Ovary (tissue), 9 donors: ENCODE data around the gene SLC15A5. TPM values are rescaled to one million over a fixed set of nuclear protein-coding genes. Genes with fewer than 3 reads are reported as not detected.

Source experiments
- DNase-seq, 5 donors: peaks; one replicate each; pipeline ENCODE4 v3.0.0-alpha.2; 2019 to 2020
- H3K27ac ChIP-seq, 2 donors: fragments of 200-600 bp; one replicate each; pipeline versions ENCODE4 v1.5.1 to v1.8.0; 2019 to 2022
- H3K27me3 ChIP-seq: fragments of 200-600 bp; one replicate; pipeline ENCODE4 v1.8.0; 2022
- H3K36me3 ChIP-seq: fragments of 200-600 bp; sonication (generic); one replicate; pipeline ENCODE4 v1.5.1; 2019
- H3K4me1 ChIP-seq: one replicate; pipeline ENCODE4 v1.8.1; 2013; ENCODE audit warnings: mild to moderate bottlenecking, moderate library complexity; ENCODE audit not compliant: insufficient read depth
- H3K4me3 ChIP-seq: fragments of 200-600 bp; sonication (generic); one replicate; pipeline ENCODE4 v1.5.1; 2017
- H3K9me3 ChIP-seq, 2 donors: fragments of 200-600 bp in 1 of 2; sonication (generic) in 1 of 2; one replicate each; pipeline versions ENCODE4 v1.5.1 to v1.8.1; 2013 to 2019; ENCODE audit warnings: mild to moderate bottlenecking in 1 of 2, moderate library complexity in 1 of 2
- EP300 ChIP-seq: sonication (generic); formaldehyde crosslinking; IDR thresholded peaks from one replicate; pipeline ENCODE4 v1.6.1; 2017; ENCODE audit warnings: antibody characterized with exemption
- POLR2A ChIP-seq: fragments of 450-650 bp; IDR thresholded peaks from one replicate; pipeline ENCODE4 v1.6.1; 2017; ENCODE audit warnings: antibody characterized with exemption, mild to moderate bottlenecking, moderate library complexity
- WGBS, 3 donors: extraction: QIAGEN DNeasy Blood & Tissue Kit in 1 of 3; methylation state at CpG; one replicate each; pipeline versions ENCODE4 v1.1.5 to v1.1.7; 2013 to 2017; 5-methylcytosine and 5-hydroxymethylcytosine counted together
- intact Hi-C, 4 donors: fragments of 100-400 bp; cut with DNase I; formaldehyde crosslinking; loops; one replicate each; pipeline versions ENCODE4 v1.11.0 to v1.15.1; 2022 to 2023
- polyA plus RNA-seq, 2 donors: library from polyadenylated mRNA; stranded (reverse); fragments of 200-250 nt in 1 of 2; fragments of 350-450 nt in 1 of 2; fragmentation: Illumina TruSeq in 1 of 2; extraction: RNeasy Lipid Tissue Mini Kit (QIAGEN cat#74804) in 1 of 2; gene quantifications; one replicate each; pipeline ENCODE4 v1.2.3, GENCODE V29; 2013 to 2014
- total RNA-seq, 7 donors: library from RNA; depleted of rRNA in 2 of 7; stranded (reverse); fragments of >200 nt in 2 of 7; fragmentation: NEBNext Ultra II Directional in 3 of 7; extraction: Animal tissue kit (Norgen Biotek cat#: 25700) in 3 of 7; gene quantifications; one replicate each; pipeline versions ENCODE4 v1.1.0 to v1.2.4, GENCODE V29; 2016 to 2023
- TF ChIP-seq, protein P1 (sequence below), 3 donors: fragments of 450-650 bp in 2 of 3; fragments of 200-600 bp in 1 of 3; IDR thresholded peaks; one replicate each; pipeline versions ENCODE4 v1.5.1 to v1.8.0; 2016 to 2022; ENCODE audit warnings: antibody characterized with exemption in 3 of 3, mild to moderate bottlenecking in 1 of 3
- donor health status: DM: no; HTN: no; CAD: no; lungs with moderate emphysema.
- donor health status: DM: no; HTN: no; CAD: no.
- donor health status: Bipolar disorder and iron deficiency.
- donor health status: DM: yes; HTN: yes; CAD: no.
- donor health status: DM: no; HTN: no; CAD: no.
- donor health status: DM: yes; HTN: yes; CAD: no.

Gene SLC15A5
- total and polyA plus RNA-seq, 9 donors, result not detected

DNA sequence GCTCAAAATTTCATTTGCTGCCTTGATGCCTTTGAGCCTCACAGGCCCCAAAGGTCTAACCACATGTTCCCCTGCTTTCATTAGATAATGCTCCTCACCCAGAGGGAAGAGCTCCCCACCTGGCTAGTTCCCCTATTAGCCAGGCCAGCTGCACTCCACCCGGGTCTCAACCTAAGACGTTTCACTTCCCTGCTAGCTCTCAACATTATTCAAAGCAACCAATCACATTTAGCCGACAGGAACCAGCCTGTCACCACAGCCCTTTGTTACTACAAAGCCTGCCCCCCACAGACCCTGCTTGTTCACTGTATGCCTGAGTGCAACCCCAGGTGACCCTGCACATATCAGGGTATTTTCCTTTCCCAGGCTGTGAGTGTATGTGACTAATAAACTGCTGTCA, 78.6 kb downstream of the SLC15A5 start:
- Histone ChIP-seq H3K27me3 (no peaks in the 10 kb centered on the region), H3K4me3 (no peak overlapping the region), H3K9me3 (no peaks in the 10 kb centered on the region), H3K36me3 (no peaks in the 10 kb centered on the region), H3K4me1 (no peaks in the 10 kb centered on the region), H3K27ac (no peak overlapping the region)
- intact Hi-C loops, result no loop called here
- DNase-seq, result no peak
- 42 to 50% (median 47%) methylated on average over 3 of the region's 3 CpGs for WGBS, 3 donors
- TF ChIP-seq POLR2A (no peak), EP300 (no peak)
- TF ChIP-seq, protein P1, sequence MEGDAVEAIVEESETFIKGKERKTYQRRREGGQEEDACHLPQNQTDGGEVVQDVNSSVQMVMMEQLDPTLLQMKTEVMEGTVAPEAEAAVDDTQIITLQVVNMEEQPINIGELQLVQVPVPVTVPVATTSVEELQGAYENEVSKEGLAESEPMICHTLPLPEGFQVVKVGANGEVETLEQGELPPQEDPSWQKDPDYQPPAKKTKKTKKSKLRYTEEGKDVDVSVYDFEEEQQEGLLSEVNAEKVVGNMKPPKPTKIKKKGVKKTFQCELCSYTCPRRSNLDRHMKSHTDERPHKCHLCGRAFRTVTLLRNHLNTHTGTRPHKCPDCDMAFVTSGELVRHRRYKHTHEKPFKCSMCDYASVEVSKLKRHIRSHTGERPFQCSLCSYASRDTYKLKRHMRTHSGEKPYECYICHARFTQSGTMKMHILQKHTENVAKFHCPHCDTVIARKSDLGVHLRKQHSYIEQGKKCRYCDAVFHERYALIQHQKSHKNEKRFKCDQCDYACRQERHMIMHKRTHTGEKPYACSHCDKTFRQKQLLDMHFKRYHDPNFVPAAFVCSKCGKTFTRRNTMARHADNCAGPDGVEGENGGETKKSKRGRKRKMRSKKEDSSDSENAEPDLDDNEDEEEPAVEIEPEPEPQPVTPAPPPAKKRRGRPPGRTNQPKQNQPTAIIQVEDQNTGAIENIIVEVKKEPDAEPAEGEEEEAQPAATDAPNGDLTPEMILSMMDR (IDR thresholded peaks at IDR 0.05), result no peak

DNA sequence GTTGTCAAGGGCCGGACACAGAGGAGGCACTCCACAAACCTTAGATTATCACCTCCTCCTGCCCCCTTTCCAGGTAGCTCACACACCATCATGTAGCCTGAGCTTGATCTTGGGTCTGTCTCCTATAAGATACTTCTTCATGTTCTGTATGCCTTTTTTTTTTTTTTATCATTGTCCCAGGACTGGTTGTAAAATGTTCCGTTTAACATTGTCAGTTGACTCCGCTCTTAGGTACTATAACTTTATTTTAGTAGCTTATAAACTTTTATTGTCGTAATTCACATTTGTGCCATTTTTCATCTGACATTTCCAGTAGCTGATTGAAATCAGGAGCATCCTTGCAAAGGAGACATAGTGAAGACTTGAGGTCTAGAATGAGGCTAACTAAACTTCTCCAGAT, 79.9 kb downstream of the SLC15A5 start:
- DNase-seq, result no peak
- intact Hi-C loops, result no loop called here
- Histone ChIP-seq H3K4me3 (no peak overlapping the region), H3K4me1 (no peaks in the 10 kb centered on the region), H3K27me3 (no peaks in the 10 kb centered on the region), H3K9me3 (no peaks in the 10 kb centered on the region), H3K27ac (no peak overlapping the region), H3K36me3 (no peaks in the 10 kb centered on the region)
- WGBS, 3 donors, result 24 to 60% (median 56%) methylated on average over 4 of the region's 4 CpGs
- TF ChIP-seq POLR2A (no peak), EP300 (no peak)
- TF ChIP-seq, protein P1 (IDR thresholded peaks at IDR 0.05), result no peak

DNA sequence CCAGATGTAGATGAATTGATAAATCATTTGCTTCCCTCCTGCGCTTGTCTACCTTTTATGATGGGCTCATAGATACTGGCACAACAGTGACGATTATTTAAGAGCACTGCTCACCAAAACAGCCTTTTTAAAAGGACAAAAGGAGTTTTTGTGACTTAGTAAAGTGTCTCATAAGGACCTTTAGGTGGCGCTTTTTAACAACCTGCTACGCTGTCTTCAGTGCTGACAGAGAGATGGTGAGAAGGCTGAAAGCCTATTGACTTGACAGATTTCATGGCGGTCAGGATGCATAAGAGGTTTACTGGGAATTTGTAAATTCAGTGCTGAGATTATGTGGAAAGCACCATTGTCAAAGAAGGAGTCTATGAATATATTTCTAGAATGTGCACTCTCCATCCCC, 87.6 kb downstream of the SLC15A5 start:
- no peak overlapping the region for H3K27ac ChIP-seq
- H3K4me3 ChIP-seq, result no peak overlapping the region
- no peaks in the 10 kb centered on the region for H3K4me1 ChIP-seq
- DNase-seq, result no peak
- no peaks in the 10 kb centered on the region for H3K27me3 ChIP-seq
- intact Hi-C loops, result no loop called here
- no peaks in the 10 kb centered on the region for H3K36me3 ChIP-seq
- no peaks in the 10 kb centered on the region for H3K9me3 ChIP-seq
- 50 to 57% (median 52%) methylated on average over 5 of the region's 5 CpGs for WGBS, 3 donors
- TF ChIP-seq POLR2A, result no peak
- no peak for TF ChIP-seq EP300
- TF ChIP-seq, protein P1 (IDR thresholded peaks at IDR 0.05), result no peak

DNA sequence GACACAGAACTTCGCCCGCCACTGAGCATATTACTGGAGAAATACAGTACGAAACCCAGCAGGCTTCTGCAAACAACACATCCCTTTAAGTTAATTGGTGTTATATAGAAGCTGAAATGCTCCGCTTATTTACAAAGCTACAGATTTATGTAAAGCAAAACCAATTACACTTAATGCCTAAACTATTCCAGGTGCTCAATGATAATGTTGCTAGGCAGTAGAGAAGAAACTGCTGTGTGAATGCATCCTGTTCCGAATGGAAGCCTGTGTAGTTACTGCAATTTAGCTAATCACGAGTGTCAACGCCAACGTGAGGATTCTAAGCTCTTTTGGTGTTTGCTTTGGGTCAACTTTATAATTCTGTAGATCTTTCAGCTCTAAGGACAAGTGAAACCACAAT, 89.8 kb downstream of the SLC15A5 start:
- intact Hi-C loops, result no loop called here

More for the DNA sequence above, 89.8 kb downstream of the SLC15A5 start:
- TF ChIP-seq, protein P1 (IDR thresholded peaks at IDR 0.05), result no peak
- no peak for TF ChIP-seq EP300
- TF ChIP-seq POLR2A, result no peak
- no peak for DNase-seq
- no peaks in the 10 kb centered on the region for H3K9me3 ChIP-seq
- WGBS, 3 donors, result 53 to 60% (median 55%) methylated on average over 8 of the region's 8 CpGs
- no peak overlapping the region for H3K4me3 ChIP-seq
- H3K36me3 ChIP-seq, result no peaks in the 10 kb centered on the region
- H3K27me3 ChIP-seq, result no peaks in the 10 kb centered on the region
- H3K27ac ChIP-seq, result no peak overlapping the region
- H3K4me1 ChIP-seq, result no peaks in the 10 kb centered on the region
